ENCODE results near the gene ATG5. TPM values are rescaled to one million over a fixed set of nuclear protein-coding genes. Genes with fewer than 3 reads are reported as not detected.

Gene ATG5
- total RNA-seq, 1 experiment from 2014 or later, result 26.9 TPM

DNA sequence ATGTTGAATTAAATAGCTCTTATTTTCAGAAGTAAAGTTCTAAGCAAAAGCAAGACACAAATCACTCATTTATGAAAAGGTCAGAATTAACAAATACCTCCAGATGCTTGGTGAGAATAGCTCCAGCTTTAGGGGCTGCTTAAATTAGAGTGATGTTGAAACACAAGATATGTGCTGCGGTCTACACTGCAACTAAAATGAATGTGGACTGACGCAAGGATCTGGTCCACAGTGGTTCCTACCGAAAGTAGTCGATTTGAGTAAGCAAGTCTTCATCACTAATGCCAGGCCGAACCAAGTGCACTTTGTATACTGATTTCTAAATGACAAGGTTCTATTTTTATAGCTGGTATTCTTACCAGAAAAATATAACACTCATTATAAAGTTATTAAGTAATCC, 143.1 kb downstream of the ATG5 start:
- Histone ChIP-seq H3K4me1 (no peaks in the 10 kb centered on the region), H3K9me3 (no peaks in the 10 kb centered on the region), H3K4me3 (ENCODE audit: low read depth, low read length) (no peak overlapping the region), H3K36me3 (ENCODE audit: control insufficient read depth, insufficient read depth, low read length) (no peaks in the 10 kb centered on the region), H3K27me3 (replicated peaks; ENCODE audit: control insufficient read depth, insufficient read depth, low read length) (no peaks in the 10 kb centered on the region)
- no TSS peak for BruUV-seq (replicated peaks)
- ChIA-PET POLR2A (no interaction called here), CTCF (no interaction called here)
- TF ChIP-seq, protein P1, sequence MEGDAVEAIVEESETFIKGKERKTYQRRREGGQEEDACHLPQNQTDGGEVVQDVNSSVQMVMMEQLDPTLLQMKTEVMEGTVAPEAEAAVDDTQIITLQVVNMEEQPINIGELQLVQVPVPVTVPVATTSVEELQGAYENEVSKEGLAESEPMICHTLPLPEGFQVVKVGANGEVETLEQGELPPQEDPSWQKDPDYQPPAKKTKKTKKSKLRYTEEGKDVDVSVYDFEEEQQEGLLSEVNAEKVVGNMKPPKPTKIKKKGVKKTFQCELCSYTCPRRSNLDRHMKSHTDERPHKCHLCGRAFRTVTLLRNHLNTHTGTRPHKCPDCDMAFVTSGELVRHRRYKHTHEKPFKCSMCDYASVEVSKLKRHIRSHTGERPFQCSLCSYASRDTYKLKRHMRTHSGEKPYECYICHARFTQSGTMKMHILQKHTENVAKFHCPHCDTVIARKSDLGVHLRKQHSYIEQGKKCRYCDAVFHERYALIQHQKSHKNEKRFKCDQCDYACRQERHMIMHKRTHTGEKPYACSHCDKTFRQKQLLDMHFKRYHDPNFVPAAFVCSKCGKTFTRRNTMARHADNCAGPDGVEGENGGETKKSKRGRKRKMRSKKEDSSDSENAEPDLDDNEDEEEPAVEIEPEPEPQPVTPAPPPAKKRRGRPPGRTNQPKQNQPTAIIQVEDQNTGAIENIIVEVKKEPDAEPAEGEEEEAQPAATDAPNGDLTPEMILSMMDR (IDR thresholded peaks at IDR 0.05; ENCODE audit: insufficient read depth in 1 of 2, low read depth in 1 of 2, low read length in 1 of 2, severe bottlenecking in 1 of 2, unreplicated experiment in 1 of 2), result no peak
- Mint-ChIP-seq H3K4me1 (ENCODE audit: low read depth, unreplicated experiment) (peaks cover 7% of the 10 kb centered on the region), H3K36me3 (ENCODE audit: insufficient read depth, unreplicated experiment) (no peaks in the 10 kb centered on the region), H3K4me3 (ENCODE audit: unreplicated experiment) (no peak overlapping the region), H3K27ac (ENCODE audit: unreplicated experiment) (no peak overlapping the region), H3K27me3 (ENCODE audit: insufficient read depth, unreplicated experiment) (no peaks in the 10 kb centered on the region), H3K9me3 (ENCODE audit: unreplicated experiment) (no peaks in the 10 kb centered on the region)
- intact Hi-C loops (cut with micrococcal nuclease; ENCODE audit: unreplicated experiment), result no loop called here
- no peak for DNase-seq

DNA sequence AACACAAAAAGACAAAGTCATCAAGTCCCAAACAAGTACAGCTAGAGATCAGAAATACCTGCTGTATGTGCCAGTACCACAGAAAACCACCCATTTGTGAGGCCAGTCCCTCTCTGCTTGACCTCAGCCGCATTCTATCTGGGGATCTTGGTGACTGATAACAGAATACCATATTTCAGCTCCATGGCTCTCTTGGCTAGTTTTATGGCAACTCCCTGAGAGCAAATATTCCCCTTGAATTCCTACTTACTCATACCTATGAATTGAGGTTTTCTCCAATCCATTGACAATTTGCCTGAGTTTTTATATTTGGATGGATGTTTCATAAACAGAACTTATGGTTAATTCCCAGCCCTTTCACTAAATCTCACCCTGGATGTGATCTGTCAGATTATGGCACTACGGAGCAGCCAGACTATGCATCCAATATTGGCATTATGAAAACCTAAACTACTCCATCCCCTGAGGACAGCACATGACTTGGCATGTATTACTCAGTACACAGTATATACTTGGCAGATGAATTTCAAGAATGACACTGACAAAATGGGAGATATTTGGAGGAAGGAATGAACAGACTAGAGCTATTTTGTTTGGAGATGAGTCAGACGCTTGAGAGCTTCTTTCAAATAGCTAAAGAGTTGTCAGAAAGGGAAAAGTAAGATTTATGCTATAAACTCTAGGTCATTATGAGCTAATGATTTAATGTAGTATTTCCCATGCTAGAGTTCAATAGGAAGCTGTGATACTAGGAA, 143.7 kb downstream of the ATG5 start:
- ChIA-PET POLR2A (no interaction called here), CTCF (no interaction called here)
- H3K9me3 Mint-ChIP-seq (ENCODE audit: unreplicated experiment), result no peaks in the 10 kb centered on the region
- no peak overlapping the region for H3K4me3 Mint-ChIP-seq (ENCODE audit: unreplicated experiment)
- Histone ChIP-seq H3K4me3 (ENCODE audit: low read depth, low read length) (no peak overlapping the region), H3K27me3 (replicated peaks; ENCODE audit: control insufficient read depth, insufficient read depth, low read length) (no peaks in the 10 kb centered on the region), H3K36me3 (ENCODE audit: control insufficient read depth, insufficient read depth, low read length) (no peaks in the 10 kb centered on the region), H3K9me3 (no peaks in the 10 kb centered on the region), H3K4me1 (0 out of 2 replicates have a peak, but pooled peaks cover 5% of the 10 kb centered on the region)
- no peak for DNase-seq
- H3K27me3 Mint-ChIP-seq (ENCODE audit: insufficient read depth, unreplicated experiment), result no peaks in the 10 kb centered on the region
- no peaks in the 10 kb centered on the region for H3K36me3 Mint-ChIP-seq (ENCODE audit: insufficient read depth, unreplicated experiment)
- BruUV-seq (replicated peaks), result no TSS peak
- peaks cover 11% of the 10 kb centered on the region for H3K4me1 Mint-ChIP-seq (ENCODE audit: low read depth, unreplicated experiment)
- intact Hi-C loops (cut with micrococcal nuclease; ENCODE audit: unreplicated experiment), result no loop called here
- no peak overlapping the region for H3K27ac Mint-ChIP-seq (ENCODE audit: unreplicated experiment)
- TF ChIP-seq, protein P1 (IDR thresholded peaks at IDR 0.05; ENCODE audit: insufficient read depth in 1 of 2, low read depth in 1 of 2, low read length in 1 of 2, severe bottlenecking in 1 of 2, unreplicated experiment in 1 of 2), result no peak

DNA sequence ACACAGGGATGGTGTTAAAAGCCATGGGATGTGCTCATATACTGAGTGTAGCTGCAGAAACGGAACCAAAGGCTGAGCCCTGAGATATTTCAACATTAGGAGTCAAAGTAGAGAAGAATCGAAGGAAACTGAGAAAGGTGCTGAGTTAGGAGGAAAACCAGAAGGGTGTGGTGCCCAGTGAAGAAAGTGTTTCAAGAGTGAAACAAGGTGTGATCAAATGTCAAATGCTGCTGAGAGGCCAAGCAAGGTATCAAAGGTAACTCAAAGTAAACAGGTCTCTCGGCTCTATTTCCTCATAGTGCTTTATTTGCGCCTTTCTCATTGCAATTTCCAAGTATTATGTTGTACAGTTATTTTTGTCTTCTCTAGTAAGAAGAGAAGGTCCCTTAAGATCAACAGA, 145.4 kb downstream of the ATG5 start:
- no peak overlapping the region for H3K27ac Mint-ChIP-seq (ENCODE audit: unreplicated experiment)
- Histone ChIP-seq H3K36me3 (ENCODE audit: control insufficient read depth, insufficient read depth, low read length) (no peaks in the 10 kb centered on the region), H3K27me3 (replicated peaks; ENCODE audit: control insufficient read depth, insufficient read depth, low read length) (no peaks in the 10 kb centered on the region), H3K4me3 (ENCODE audit: low read depth, low read length) (no peak overlapping the region), H3K4me1 (0 out of 2 replicates have a peak, but pooled peaks cover 5% of the 10 kb centered on the region), H3K9me3 (no peaks in the 10 kb centered on the region)
- H3K27me3 Mint-ChIP-seq (ENCODE audit: insufficient read depth, unreplicated experiment), result no peaks in the 10 kb centered on the region
- no peak overlapping the region for H3K4me3 Mint-ChIP-seq (ENCODE audit: unreplicated experiment)
- TF ChIP-seq, protein P1 (IDR thresholded peaks at IDR 0.05; ENCODE audit: insufficient read depth in 1 of 2, low read depth in 1 of 2, low read length in 1 of 2, severe bottlenecking in 1 of 2, unreplicated experiment in 1 of 2), result no peak
- POLR2A ChIA-PET, result no interaction called here
- H3K4me1 Mint-ChIP-seq (ENCODE audit: low read depth, unreplicated experiment), result peaks cover 14% of the 10 kb centered on the region
- intact Hi-C loops (cut with micrococcal nuclease; ENCODE audit: unreplicated experiment), result no loop called here
- CTCF ChIA-PET, result no interaction called here
- no peaks in the 10 kb centered on the region for H3K9me3 Mint-ChIP-seq (ENCODE audit: unreplicated experiment)
- no TSS peak for BruUV-seq (replicated peaks)
- no peaks in the 10 kb centered on the region for H3K36me3 Mint-ChIP-seq (ENCODE audit: insufficient read depth, unreplicated experiment)
- no peak for DNase-seq

All from Caco-2 (cell line).